ENCODE measurements around the gene SUSD5.
"Not testable (repeated sequence)": the region's sequence is repeated elsewhere in the genome, so short reads cannot be mapped to it uniquely, and the experiment has no call there.

The SUSD5 gene

GRCh38 chr3:33111581-33111980, 107.0 kb downstream of the SUSD5 start:
- no peak for DNase-seq

GRCh38 chr3:33106854-33107253, 111.8 kb downstream of the SUSD5 start:
- DNase-seq = not testable (repeated sequence)

GRCh38 chr3:33105341-33105948, 113.2 kb downstream of the SUSD5 start:
- DNase-seq = no peak

GRCh38 chr3:33104803-33105202, 113.8 kb downstream of the SUSD5 start:
- DNase-seq = no peak

GRCh38 chr3:33103480-33103879, 115.1 kb downstream of the SUSD5 start:
- DNase-seq = no peak

- no peak for DNase-seq
Observed at GRCh38 chr3:33103034-33103433, 115.6 kb downstream of the SUSD5 start.

- DNase-seq = no peak
Observed at GRCh38 chr3:33100229-33100628, 118.4 kb downstream of the SUSD5 start.

Measured in NCI-H1048 (cell line).